Chondrocyte (in vitro differentiated cells): ENCODE results near the gene SV2C. TPM values are rescaled to one million over a fixed set of nuclear protein-coding genes. Genes with fewer than 3 reads are reported as not detected.

Experiments used
- DNase-seq: peaks from one replicate; pipeline ENCODE4 v3.0.0; 2021; ENCODE audit warnings: mixed read lengths, low spot score
- H3K27ac Mint-ChIP-seq: one replicate; pipeline ENCODE4 v1.8.0; 2021; ENCODE audit warnings: mild to moderate bottlenecking, moderate library complexity, mixed read lengths; ENCODE audit not compliant: unreplicated experiment
- H3K27me3 Mint-ChIP-seq: 2 replicates; pipeline ENCODE4 v1.8.0; 2021; ENCODE audit warnings: low read depth, mixed read lengths
- H3K36me3 Mint-ChIP-seq: 2 replicates; pipeline ENCODE4 v1.8.0; 2021; ENCODE audit warnings: low read depth, mixed read lengths
- H3K4me1 Mint-ChIP-seq: 2 replicates; pipeline ENCODE4 v1.8.0; 2021; ENCODE audit warnings: low read depth, mild to moderate bottlenecking, mixed read lengths
- H3K4me3 Mint-ChIP-seq: one replicate; pipeline ENCODE4 v1.8.0; 2021; ENCODE audit warnings: mild to moderate bottlenecking, moderate library complexity, mixed read lengths; ENCODE audit not compliant: unreplicated experiment
- H3K9me3 Mint-ChIP-seq: 2 replicates; pipeline ENCODE4 v1.8.0; 2021; ENCODE audit warnings: low read depth, mixed read lengths
- CTCF ChIP-seq: fragments of 200-600 bp; sonication (generic); IDR thresholded peaks from 2 replicates; pipeline ENCODE4 v1.5.0; 2021; ENCODE audit warnings: antibody characterized with exemption, mild to moderate bottlenecking, moderate library complexity
- total RNA-seq: library from RNA; stranded (reverse); gene quantifications from 3 replicates; pipeline ENCODE4 v1.2.1, GENCODE V29; 2021

Gene SV2C
- total RNA-seq, 1 donor from 2014 or later: 0.02 TPM

DNA sequence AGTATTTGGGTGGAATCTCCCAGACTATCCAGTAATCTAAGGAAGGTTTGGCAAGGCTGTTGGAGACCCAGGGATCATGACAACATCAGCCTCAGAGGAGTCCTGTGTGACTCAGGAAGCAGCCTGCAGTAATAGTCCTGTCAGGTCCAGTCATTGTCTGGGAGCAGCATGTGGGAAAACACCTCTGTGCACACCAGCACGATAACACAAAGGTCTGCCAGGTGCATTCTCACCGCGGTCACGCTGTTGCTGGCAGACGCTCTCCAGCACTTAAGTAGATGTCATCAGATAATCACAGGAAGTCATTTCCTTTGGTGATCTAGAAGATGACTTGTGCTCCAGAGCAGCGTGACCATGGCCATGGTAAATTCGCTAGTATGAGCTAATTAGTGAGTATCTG lies 220.7 kb downstream of the SV2C start:
- no peaks in the 10 kb centered on the region for H3K9me3 Mint-ChIP-seq
- H3K27me3 Mint-ChIP-seq: peaks cover 6% of the 10 kb centered on the region
- H3K4me1 Mint-ChIP-seq: no peaks in the 10 kb centered on the region
- no peak overlapping the region for H3K27ac Mint-ChIP-seq
- no peak overlapping the region for H3K4me3 Mint-ChIP-seq
- TF ChIP-seq CTCF: no peak
- no peaks in the 10 kb centered on the region for H3K36me3 Mint-ChIP-seq
- DNase-seq: no peak

- no peaks in the 10 kb centered on the region for H3K36me3 Mint-ChIP-seq
- H3K9me3 Mint-ChIP-seq: peaks cover 6% of the 10 kb centered on the region
- H3K4me1 Mint-ChIP-seq: peaks cover 5% of the 10 kb centered on the region
- no peak overlapping the region for H3K4me3 Mint-ChIP-seq
- H3K27me3 Mint-ChIP-seq: peaks cover 6% of the 10 kb centered on the region
- H3K27ac Mint-ChIP-seq: no peak overlapping the region
- TF ChIP-seq CTCF: no peak
- DNase-seq: no peak
These were observed 222.1 kb downstream of the SV2C start for GRCh38 chr5:76305269-76305668.

DNA sequence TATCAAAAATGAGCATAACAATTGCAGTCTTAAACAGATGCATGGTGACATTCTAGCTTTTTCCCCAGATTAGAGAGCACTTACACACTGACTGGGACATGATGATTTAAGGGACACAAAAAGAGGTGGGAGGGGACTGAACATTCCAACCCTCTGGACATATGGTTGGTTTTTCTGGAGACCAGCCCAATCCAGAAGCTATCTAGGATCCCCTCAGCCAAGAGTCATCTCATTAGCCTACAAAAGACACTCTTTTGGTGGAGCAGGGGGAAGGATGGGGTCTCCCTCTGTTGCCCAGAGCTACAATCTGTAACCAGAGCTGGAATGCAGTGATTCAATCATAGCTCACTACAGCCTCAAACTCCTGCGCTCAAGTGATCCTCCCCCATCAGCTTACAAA lies 222.6 kb downstream of the SV2C start:
- TF ChIP-seq CTCF: no peak
- Mint-ChIP-seq H3K27ac (no peak overlapping the region), H3K4me3 (no peak overlapping the region), H3K36me3 (no peaks in the 10 kb centered on the region), H3K27me3 (peaks cover 6% of the 10 kb centered on the region), H3K9me3 (peaks cover 8% of the 10 kb centered on the region), H3K4me1 (peaks cover 5% of the 10 kb centered on the region)
- no peak for DNase-seq

- TF ChIP-seq CTCF: no peak
- no peak overlapping the region for H3K4me3 Mint-ChIP-seq
- H3K36me3 Mint-ChIP-seq: no peaks in the 10 kb centered on the region
- no peak for DNase-seq
- H3K4me1 Mint-ChIP-seq: peaks cover 5% of the 10 kb centered on the region
- H3K27ac Mint-ChIP-seq: no peak overlapping the region
- H3K9me3 Mint-ChIP-seq: peaks cover 8% of the 10 kb centered on the region
- peaks cover 6% of the 10 kb centered on the region for H3K27me3 Mint-ChIP-seq
These were observed 227.0 kb downstream of the SV2C start for GRCh38 chr5:76310208-76310607.

DNA sequence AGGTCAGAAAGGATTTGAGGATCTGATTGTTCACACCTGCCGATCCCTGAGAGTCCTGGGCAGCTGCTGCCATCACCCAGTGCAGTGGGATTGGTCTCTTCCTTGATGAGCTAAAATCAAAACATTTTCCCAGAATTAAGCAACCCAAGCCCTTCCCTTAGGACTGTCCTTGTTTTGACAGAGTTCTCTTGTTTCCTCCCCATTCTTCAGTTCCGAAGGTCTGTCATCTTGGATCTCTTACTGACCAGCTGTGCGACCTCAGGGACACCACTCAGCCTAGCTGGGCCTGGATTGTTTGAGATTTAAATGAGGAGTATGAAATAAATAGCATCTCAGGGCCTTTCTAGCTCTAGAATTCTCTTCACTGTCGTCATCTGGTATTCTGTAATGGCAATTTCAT lies 229.6 kb downstream of the SV2C start:
- Mint-ChIP-seq H3K4me3 (no peak overlapping the region), H3K27me3 (peaks cover 6% of the 10 kb centered on the region), H3K36me3 (no peaks in the 10 kb centered on the region), H3K4me1 (peaks cover 5% of the 10 kb centered on the region), H3K27ac (no peak overlapping the region), H3K9me3 (peaks cover 8% of the 10 kb centered on the region)
- DNase-seq: no peak
- no peak for TF ChIP-seq CTCF
